ENCODE results near the gene ANKRD31. TPM values are rescaled to one million over a fixed set of nuclear protein-coding genes. Genes with fewer than 3 reads are reported as not detected.

Gene ANKRD31
- total RNA-seq, 1 experiment from 2014 or later: 0.30 TPM

GRCh38 chr5:75054134-75054930, 182.3 kb downstream of the ANKRD31 start:
- intact Hi-C loops (cut with micrococcal nuclease): loop anchor here (10.0 kb wide), 1 partner anchor 1200 kb away; no protein-coding TSS in a partner anchor
- Histone ChIP-seq H3K27ac (ENCODE audit: low read depth, low read length) (no peak overlapping the region), H3K79me2 (ENCODE audit: insufficient read depth, low read length) (no peaks in the 10 kb centered on the region), H2AFZ (ENCODE audit: low read depth, low read length, poor library complexity, severe bottlenecking) (peak overlapping the region; percentile 97), H3K9me2 (ENCODE audit: insufficient read depth) (no peaks in the 10 kb centered on the region), H3K4me3 (replicated peaks in 1 of 2; ENCODE audit: low read depth in 1 of 2, low read length in 2 of 2) (peak overlapping the region; percentile 56 to 67), H3K4me1 (ENCODE audit: control insufficient read depth in 1 of 2, insufficient read depth in 2 of 2, low read length in 2 of 2) (peaks cover 3 to 21% of the 10 kb centered on the region in 2 experiments; a peak in 3 of 4 replicates), H3K36me3 (ENCODE audit: control insufficient read depth in 1 of 2, insufficient read depth in 2 of 2, low read length in 2 of 2) (no peaks in the 10 kb centered on the region), H3K9me3 (ENCODE audit: control insufficient read depth in 1 of 2, insufficient read depth in 1 of 2, low read depth in 1 of 2, low read length in 2 of 2) (no peaks in the 10 kb centered on the region), H3K27me3 (ENCODE audit: insufficient read depth, low read length) (no peaks in the 10 kb centered on the region), H3K9ac (ENCODE audit: low read length) (0 out of 2 replicates have a peak overlapping the region, but pooled peaks have one; percentile 39), H4K20me1 (ENCODE audit: insufficient read depth) (no peaks in the 10 kb centered on the region), H3K4me2 (ENCODE audit: low read length) (peak overlapping the region; percentile 76)
- BruUV-seq (replicated peaks): no TSS peak
- ChIA-PET CTCF (interaction anchor here (1.0 kb wide), 1 partner anchor 123 kb away, joined by 3 read pairs; no protein-coding TSS in a partner anchor), POLR2A (no interaction called here), RAD21 (ENCODE audit: low non-redundant PET in 1 of 2, low total read pairs in 2 of 2, uncharacterized antibody in 2 of 2, unreplicated experiment in 2 of 2) (no interaction called here)
- ATAC-seq (no peak), DNase-seq (ENCODE audit: low read depth, low spot score) (no peak)
- TF ChIP-seq ELF1 (IDR thresholded peaks at IDR 0.05; ENCODE audit: borderline replicate concordance, low read depth): no peak
- TF ChIP-seq SIN3A (IDR thresholded peaks at IDR 0.05; ENCODE audit: low read depth): no peak
- no peak for TF ChIP-seq CEBPB (IDR thresholded peaks at IDR 0.05; ENCODE audit: low read depth)
- TF ChIP-seq ZNF274 (IDR thresholded peaks at IDR 0.05; ENCODE audit: low read depth, low read length): no peak
- TF ChIP-seq CBX3 (IDR thresholded peaks at IDR 0.05; ENCODE audit: low read depth): no peak
- TF ChIP-seq EZH2 (IDR thresholded peaks at IDR 0.05): no peak
- TF ChIP-seq ZBTB33 (IDR thresholded peaks at IDR 0.05; ENCODE audit: extremely low read depth, insufficient replicate concordance, low read length): no peak
- TF ChIP-seq POLR2A (IDR thresholded peaks at IDR 0.05; ENCODE audit: borderline replicate concordance, extremely low read depth, insufficient read depth, insufficient read length): no peak
- no peak for TF ChIP-seq EZH2phosphoT487 (IDR thresholded peaks at IDR 0.05; ENCODE audit: borderline replicate concordance)
- TF ChIP-seq SP1 (IDR thresholded peaks at IDR 0.05; ENCODE audit: low read depth): no peak
- TF ChIP-seq REST (IDR thresholded peaks at IDR 0.05; ENCODE audit: low read depth): no peak
- no peak for TF ChIP-seq EGR1 (IDR thresholded peaks at IDR 0.05; ENCODE audit: low read depth)
- TF ChIP-seq JUND (IDR thresholded peaks at IDR 0.05): no peak

Data from HCT116 (cell line).